OCI-LY7 (cell line): ENCODE measurements around the gene EGLN2. TPM values are rescaled to one million over a fixed set of nuclear protein-coding genes. Genes with fewer than 3 reads are reported as not detected.

Source experiments
- BruUV-seq: library from RNA; stranded (reverse); fragments of 400-500 nt; replicated peaks from 2 replicates; lab custom pipeline; 2021; lab: Mats Ljungman, UMichigan
- CTCF ChIA-PET: fragments of 300-600 bp; sonication (Branson Sonifier 250); formaldehyde crosslinking; loops from one replicate; lab custom pipeline; 2022; ENCODE audit warnings: antibody characterized with exemption; ENCODE audit not compliant: unreplicated experiment; lab: Charles Lee
- POLR2A ChIA-PET: fragments of 300-600 bp; sonication (Branson Sonifier 250); formaldehyde crosslinking; loops from one replicate; lab custom pipeline; 2022; ENCODE audit warnings: antibody characterized with exemption; lab: Charles Lee
- DNase-seq: peaks from one replicate; pipeline ENCODE4 v3.0.0-alpha.2; 2015; ENCODE audit warnings: low spot score
- H2AFZ ChIP-seq: fragments of 200-600 bp; sonication (generic), shearing (Covaris generic); 2 replicates; pipeline ENCODE4 v1.6.1; 2014; ENCODE audit warnings: mild to moderate bottlenecking, antibody characterized with exemption, low read length, moderate library complexity
- H3K27ac ChIP-seq: fragments of 200-600 bp; sonication (generic); 2 replicates; pipeline ENCODE4 v1.5.1; 2014; ENCODE audit warnings: mixed run types, low read depth, mild to moderate bottlenecking, moderate library complexity, low read length, inconsistent platforms; ENCODE audit not compliant: poor library complexity, severe bottlenecking
- H3K36me3 ChIP-seq: fragments of 200-600 bp; sonication (generic); 2 replicates; pipeline ENCODE4 v1.6.1; 2014; ENCODE audit warnings: mild to moderate bottlenecking, antibody characterized with exemption, low read length, moderate library complexity, mixed read lengths; ENCODE audit not compliant: insufficient read depth
- H3K4me1 ChIP-seq: fragments of 200-600 bp; sonication (generic); 2 replicates; pipeline ENCODE4 v1.5.1; 2014; ENCODE audit warnings: mild to moderate bottlenecking, low read length; ENCODE audit not compliant: insufficient read depth, poor library complexity, severe bottlenecking
- H3K4me2 ChIP-seq: fragments of 200-600 bp; sonication (generic); 2 replicates; pipeline ENCODE4 v1.6.1; 2014; ENCODE audit warnings: mild to moderate bottlenecking, low read length
- H3K4me3 ChIP-seq: fragments of 200-600 bp; sonication (generic); 2 replicates; pipeline ENCODE4 v1.5.1; 2014; ENCODE audit warnings: mild to moderate bottlenecking, low read depth, low read length; ENCODE audit not compliant: poor library complexity, severe bottlenecking
- H3K79me2 ChIP-seq: fragments of 200-600 bp; sonication (generic); 2 replicates; pipeline ENCODE4 v1.6.1; 2016; ENCODE audit warnings: low read depth, mild to moderate bottlenecking, low read length, moderate library complexity, mixed read lengths; ENCODE audit not compliant: insufficient read depth
- H3K9me2 ChIP-seq: fragments of 200-600 bp; sonication (generic); 2 replicates; pipeline ENCODE4 v1.6.1; 2016; ENCODE audit warnings: mild to moderate bottlenecking, low read length, mixed read lengths; ENCODE audit not compliant: insufficient read depth
- H3K9me3 ChIP-seq: fragments of 200-600 bp; sonication (generic); 2 replicates; pipeline ENCODE4 v1.6.1; 2014; ENCODE audit warnings: mild to moderate bottlenecking, mixed run types, low read length, mixed read lengths
- H4K20me1 ChIP-seq: fragments of 200-600 bp; sonication (generic); 2 replicates; pipeline ENCODE4 v1.6.1; 2014; ENCODE audit warnings: mild to moderate bottlenecking, antibody characterized with exemption, low read length, moderate library complexity, mixed read lengths; ENCODE audit not compliant: insufficient read depth
- EZH2phosphoT487 ChIP-seq: fragments of 200-600 bp; sonication (generic); IDR thresholded peaks from 2 replicates; pipeline ENCODE4 v1.6.1; 2018; ENCODE audit warnings: low read depth, borderline replicate concordance, mild to moderate bottlenecking, mixed run types, antibody characterized with exemption, low read length, moderate library complexity, mixed read lengths
- intact Hi-C: fragments of 100-400 bp; cut with micrococcal nuclease; formaldehyde crosslinking; loops from one replicate; pipeline ENCODE4 v1.10.0; 2022; ENCODE audit not compliant: unreplicated experiment
- total RNA-seq, 2 experiments: library from RNA; depleted of rRNA in 1 of 2; stranded (reverse); fragments of >200 nt in 1 of 2; shearing (Covaris generic) in 1 of 2; gene quantifications; 2 replicates each; pipeline ENCODE4 v1.2.3, GENCODE V29; 2014 to 2022
- TF ChIP-seq, protein P1 (sequence below): fragments of 200-600 bp; sonication (generic); conservative IDR thresholded peaks from 2 replicates; pipeline ENCODE4 v1.5.1; 2014; ENCODE audit warnings: mild to moderate bottlenecking, antibody characterized with exemption, low read length, moderate library complexity, mixed read lengths

Gene EGLN2
- total RNA-seq, 2 experiments from 2014 or later, result 81.6 to 87.9 TPM

DNA sequence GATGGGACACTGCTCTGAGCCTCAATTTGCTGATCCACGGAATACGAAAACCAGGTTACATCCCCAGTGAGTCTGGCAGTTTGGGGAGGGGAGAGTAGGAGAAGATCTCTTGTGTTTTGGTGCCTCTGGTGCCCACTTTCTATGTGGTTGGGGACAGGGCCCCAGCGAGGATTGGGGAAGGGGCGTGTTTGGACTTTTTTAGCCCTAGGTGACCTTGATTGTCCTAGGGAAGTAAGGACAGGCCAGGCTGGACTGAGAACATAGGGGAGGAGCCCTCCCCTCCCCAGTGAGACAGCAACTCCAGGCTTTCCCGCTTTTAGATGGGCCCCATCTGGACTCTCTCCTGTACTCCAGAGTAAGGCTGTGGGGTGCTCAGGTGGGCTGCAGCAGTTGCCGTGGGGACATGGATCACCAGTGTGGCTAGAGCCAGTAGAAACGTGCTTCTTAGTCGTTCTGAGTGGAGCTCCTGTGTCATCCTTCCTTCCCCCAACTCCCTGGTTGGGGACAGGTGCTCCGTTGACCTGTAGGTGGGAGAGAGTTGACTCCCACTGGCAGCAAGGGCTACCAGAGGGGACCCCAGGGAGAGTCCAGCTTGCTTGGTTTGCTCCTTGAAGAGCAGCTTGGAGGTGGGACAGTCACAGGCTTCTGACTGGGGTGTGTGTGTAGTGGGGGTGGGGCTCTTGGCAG lies 4.3 kb downstream of the EGLN2 start:
- no peak for DNase-seq
- Histone ChIP-seq H3K4me2 (peak overlapping the region; percentile 97), H2AFZ (no peak overlapping the region), H3K9me2 (no peaks in the 10 kb centered on the region), H3K4me1 (peaks cover 74% of the 10 kb centered on the region), H3K79me2 (peaks cover 72% of the 10 kb centered on the region), H3K27ac (peak overlapping the region; percentile 81), H3K36me3 (peaks cover 78% of the 10 kb centered on the region), H4K20me1 (peaks cover 27% of the 10 kb centered on the region), H3K4me3 (peak overlapping the region; percentile 99), H3K9me3 (no peaks in the 10 kb centered on the region)
- intact Hi-C loops, result no loop called here
- ChIA-PET POLR2A (interaction anchor here (0.9 kb wide), 1 partner anchor 54 kb away, joined by 3 read pairs; no protein-coding TSS in a partner anchor), CTCF (interaction anchor here (0.6 kb wide), 1 partner anchor 25 kb away, joined by 3 read pairs; the partner anchor contains the start of gene RAB4B)
- BruUV-seq, result no TSS peak
- no peak for TF ChIP-seq EZH2phosphoT487
- TF ChIP-seq, protein P1, sequence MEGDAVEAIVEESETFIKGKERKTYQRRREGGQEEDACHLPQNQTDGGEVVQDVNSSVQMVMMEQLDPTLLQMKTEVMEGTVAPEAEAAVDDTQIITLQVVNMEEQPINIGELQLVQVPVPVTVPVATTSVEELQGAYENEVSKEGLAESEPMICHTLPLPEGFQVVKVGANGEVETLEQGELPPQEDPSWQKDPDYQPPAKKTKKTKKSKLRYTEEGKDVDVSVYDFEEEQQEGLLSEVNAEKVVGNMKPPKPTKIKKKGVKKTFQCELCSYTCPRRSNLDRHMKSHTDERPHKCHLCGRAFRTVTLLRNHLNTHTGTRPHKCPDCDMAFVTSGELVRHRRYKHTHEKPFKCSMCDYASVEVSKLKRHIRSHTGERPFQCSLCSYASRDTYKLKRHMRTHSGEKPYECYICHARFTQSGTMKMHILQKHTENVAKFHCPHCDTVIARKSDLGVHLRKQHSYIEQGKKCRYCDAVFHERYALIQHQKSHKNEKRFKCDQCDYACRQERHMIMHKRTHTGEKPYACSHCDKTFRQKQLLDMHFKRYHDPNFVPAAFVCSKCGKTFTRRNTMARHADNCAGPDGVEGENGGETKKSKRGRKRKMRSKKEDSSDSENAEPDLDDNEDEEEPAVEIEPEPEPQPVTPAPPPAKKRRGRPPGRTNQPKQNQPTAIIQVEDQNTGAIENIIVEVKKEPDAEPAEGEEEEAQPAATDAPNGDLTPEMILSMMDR, result no peak

DNA sequence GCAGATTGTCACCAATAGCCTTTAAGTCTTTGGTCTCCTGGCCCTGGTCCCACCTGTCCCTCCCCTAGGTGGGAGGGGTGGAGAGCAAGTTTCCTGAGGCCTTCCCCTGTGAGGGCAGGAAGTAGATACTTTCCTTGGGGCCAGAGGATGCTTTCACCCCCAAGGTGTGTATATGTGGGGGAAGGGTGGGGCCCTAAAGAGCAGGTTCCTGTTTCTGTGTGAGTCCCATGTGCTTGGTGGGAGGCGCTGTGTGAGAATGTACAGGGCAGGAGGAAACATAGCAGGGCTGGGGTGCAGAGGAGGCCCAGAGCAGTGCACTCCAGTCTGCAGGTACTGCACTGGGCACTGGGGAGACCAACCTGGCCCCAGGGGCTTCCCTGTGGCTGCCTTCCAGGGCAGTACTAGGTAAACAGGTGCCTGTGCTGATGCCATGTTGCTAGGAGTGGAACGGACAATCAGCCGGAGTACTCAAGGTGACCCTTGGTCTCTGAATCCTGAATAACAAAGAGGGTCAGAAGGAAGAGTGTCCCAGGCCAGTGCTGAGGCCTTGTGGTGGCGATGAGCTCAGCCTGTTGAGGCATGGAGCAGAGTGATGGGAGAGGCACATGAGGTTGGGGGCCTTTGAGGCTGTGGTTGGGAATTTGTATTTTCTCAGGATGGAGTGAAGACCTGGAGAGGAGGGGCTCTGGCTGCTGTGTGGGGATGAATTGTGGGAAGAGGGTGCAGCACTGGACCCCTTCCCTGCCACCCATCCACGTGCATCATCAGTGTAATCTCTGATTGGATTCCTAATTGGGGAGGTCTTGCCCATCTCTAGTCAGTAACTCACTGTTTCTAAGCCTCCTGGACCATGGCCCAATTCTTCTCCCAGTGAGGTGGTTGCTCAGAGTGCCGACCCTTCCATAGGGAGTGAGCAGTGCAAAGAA lies 5.1 kb downstream of the EGLN2 start:
- H3K9me2 ChIP-seq, result no peaks in the 10 kb centered on the region
- no TSS peak for BruUV-seq
- peak overlapping the region; percentile 81 for H3K27ac ChIP-seq
- ChIA-PET POLR2A (interaction anchor here (0.9 kb wide), 1 partner anchor 55 kb away, joined by 3 read pairs; no protein-coding TSS in a partner anchor), CTCF (interaction anchor here (0.6 kb wide), 2 partner anchors 26 to 194 kb away, joined by 3 read pairs; partner anchors contain the start of gene RAB4B)
- peak; percentile 88 for DNase-seq
- intact Hi-C loops, result no loop called here
- H3K4me1 ChIP-seq, result peaks cover 73% of the 10 kb centered on the region
- peaks cover 27% of the 10 kb centered on the region for H4K20me1 ChIP-seq
- H3K4me3 ChIP-seq, result peak overlapping the region; percentile 99
- no peak for TF ChIP-seq EZH2phosphoT487
- TF ChIP-seq, protein P1, result peak; percentile 46; the same call in 1 of the 2 replicates
- H3K79me2 ChIP-seq, result peaks cover 72% of the 10 kb centered on the region
- H2AFZ ChIP-seq, result no peak overlapping the region
- H3K9me3 ChIP-seq, result no peaks in the 10 kb centered on the region
- H3K36me3 ChIP-seq, result peaks cover 86% of the 10 kb centered on the region
- peak overlapping the region; percentile 97 for H3K4me2 ChIP-seq
